Gastroesophageal sphincter (tissue), 3 donors: Measurements from ENCODE around the gene TEX54.
A peak's percentile ranks its signal among the peaks of the same experiment; 100 is the strongest.

Experiments used
- CTCF ChIP-seq, 4 experiments: fragments of 200-600 bp in 2 of 4; fragments of 450-650 bp in 2 of 4; sonication (generic) in 1 of 4; IDR thresholded peaks; one replicate each; pipeline ENCODE4 v1.5.1; 2017 to 2019; ENCODE audit warnings: antibody characterized with exemption in 4 of 4, mild to moderate bottlenecking in 2 of 4, moderate library complexity in 2 of 4
- EP300 ChIP-seq: sonication (generic); formaldehyde crosslinking; IDR thresholded peaks from one replicate; pipeline ENCODE4 v1.6.1; 2017; ENCODE audit warnings: antibody characterized with exemption, mild to moderate bottlenecking
- POLR2AphosphoS5 ChIP-seq: sonication (generic); formaldehyde crosslinking; IDR thresholded peaks from one replicate; pipeline ENCODE4 v1.6.1; 2017; ENCODE audit warnings: antibody characterized with exemption

GRCh38 chr11:62791501-62792201, 41.0 kb downstream of the TEX54 start, which contains the start of gene TMEM223:
- peak; percentile 88 for TF ChIP-seq POLR2AphosphoS5
- TF ChIP-seq CTCF (IDR thresholded peaks at IDR 0.05): peak in 3 of 4 experiments; percentile 26 to 49 (median 26)
- TF ChIP-seq EP300: no peak
